Measurements from ENCODE around the gene GOLGA2.
"Not testable (repeated sequence)": the region's sequence is repeated elsewhere in the genome, so short reads cannot be mapped to it uniquely, and the experiment has no call there.

The GOLGA2 gene

DNA sequence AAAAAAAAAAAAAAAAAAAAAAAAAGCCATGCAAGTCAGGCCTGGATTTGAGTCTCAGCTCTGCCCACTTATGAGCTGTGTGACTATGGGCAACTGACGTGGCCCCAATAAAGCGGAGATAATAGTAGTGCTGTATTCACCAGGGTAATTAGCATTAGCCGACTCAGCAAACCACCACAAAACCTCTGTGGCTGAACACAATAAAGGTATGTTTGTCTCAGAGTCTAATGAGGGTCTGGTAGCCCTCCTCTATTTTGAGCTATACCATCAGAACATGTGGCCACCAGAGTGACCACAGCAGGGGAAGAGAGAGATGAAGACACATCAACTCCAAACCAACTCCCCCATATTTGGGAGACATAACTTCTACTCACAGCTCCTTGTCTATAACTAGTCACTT is 16.2 kb upstream of the GOLGA2 start:
- DNase-seq (ENCODE audit: low read depth): no peak

DNA sequence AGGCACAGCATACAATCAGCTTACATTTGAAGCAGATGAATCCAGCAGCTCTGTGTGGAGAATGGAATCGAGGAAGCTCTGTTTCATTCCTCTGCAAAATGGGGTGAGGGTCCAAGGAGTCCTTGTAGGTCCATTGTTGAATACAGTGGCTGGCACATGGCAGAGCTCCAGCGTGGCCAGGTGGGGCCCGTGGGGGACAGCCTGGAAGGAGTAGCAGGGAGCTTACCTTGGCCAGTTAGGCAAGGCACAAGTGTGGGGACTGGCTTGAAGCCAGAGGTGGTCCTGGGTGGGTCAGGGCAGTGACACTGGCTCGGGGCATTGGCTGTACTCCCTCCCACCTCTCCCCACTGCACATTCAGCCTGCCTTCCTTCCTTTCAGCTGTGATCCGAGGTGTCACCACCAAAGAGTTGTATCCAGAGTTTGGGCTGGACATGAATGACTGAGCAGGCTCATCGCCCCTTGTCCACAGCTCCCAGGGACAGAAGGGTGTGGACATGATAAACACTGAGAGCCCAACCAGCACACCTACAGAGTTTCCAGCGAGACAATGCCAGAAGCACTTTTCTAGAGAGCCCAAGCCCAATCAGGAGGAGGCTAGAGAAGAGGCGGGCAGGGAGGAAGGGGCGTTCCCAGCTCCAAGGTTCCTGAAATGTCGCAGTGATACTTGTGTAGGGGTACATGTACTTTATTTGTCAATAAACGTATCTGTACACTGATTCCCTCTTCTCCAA is 12.6 kb upstream of the GOLGA2 start:
- DNase-seq (ENCODE audit: low read depth): no peak

DNA sequence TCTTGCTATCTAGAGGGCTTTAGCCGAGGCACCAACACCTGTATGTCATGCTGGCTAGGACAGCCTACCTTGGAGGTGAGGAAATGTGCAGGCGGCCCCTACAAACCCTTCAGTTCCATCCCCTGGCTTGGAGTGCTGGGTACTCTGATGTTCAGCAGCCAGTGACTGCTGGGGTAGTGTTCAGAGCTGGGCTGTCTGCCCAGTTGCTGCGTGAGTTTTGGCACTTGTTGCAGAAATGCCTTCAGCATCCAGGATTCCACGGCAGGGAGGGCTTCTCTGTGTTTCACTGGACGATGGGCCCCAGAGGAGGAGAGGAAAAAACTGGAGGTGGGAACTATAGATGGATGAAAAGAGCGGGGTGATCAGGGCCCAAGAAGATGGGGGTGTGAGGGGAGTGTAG is 10.6 kb upstream of the GOLGA2 start:
- no peak for DNase-seq (ENCODE audit: low read depth)

DNA sequence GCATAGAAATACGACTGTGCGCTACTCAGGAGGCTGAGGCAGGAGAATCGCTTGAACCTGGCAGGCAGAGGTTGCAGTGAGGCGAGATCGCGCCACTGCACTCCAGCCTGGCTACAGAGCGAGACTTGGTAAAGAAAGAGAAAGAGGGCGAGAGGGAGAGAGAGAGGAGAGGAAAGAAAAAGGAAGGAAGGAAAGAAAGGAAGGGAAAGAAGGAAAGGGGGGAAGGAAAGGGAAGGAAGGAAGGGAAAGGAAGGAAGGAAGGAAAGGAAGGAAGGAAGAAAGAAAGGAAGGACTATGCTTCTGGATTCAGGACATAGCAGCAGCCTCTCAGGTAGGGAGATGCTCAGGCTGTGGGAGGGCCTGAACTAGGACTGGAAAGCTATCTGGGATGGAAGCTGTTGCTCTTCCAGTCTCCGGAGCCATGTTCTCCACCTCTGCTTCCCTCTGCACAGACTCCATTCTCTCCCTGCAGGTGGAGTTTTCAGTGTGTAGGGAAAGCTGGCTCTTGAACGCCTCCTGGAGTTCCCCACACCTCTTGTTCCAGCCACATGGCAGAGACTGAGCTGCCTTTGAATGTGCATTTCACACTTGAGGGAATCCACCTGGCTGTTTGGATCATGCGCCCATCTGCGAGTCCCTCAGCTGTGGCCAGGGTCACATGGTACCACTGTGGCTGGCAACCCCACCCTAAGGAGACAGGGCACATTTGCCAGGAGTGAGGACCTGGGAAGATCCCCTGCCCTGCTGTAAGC is 9.4 kb upstream of the GOLGA2 start:
- DNase-seq (ENCODE audit: low read depth): no peak

DNA sequence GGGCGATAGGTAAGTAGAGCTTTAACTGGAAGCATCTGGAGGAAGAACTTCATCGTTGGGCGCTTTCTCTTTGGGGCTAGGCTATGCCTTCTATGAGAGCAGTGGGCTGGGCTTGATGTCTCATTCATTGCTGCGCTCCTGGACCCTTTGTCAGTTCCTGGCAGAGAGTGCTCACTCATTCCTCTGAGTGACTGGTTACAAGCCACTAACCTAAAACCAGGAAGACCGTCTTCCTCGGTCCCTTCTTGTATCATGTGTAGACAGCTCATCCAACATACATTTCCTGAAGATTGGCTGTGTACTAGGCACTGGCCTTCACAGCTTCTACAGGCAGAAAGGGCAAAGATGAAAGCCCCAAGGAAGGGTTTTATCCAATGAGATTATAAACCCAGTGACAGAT is 6.7 kb upstream of the GOLGA2 start:
- no peak for DNase-seq (ENCODE audit: low read depth)

DNA sequence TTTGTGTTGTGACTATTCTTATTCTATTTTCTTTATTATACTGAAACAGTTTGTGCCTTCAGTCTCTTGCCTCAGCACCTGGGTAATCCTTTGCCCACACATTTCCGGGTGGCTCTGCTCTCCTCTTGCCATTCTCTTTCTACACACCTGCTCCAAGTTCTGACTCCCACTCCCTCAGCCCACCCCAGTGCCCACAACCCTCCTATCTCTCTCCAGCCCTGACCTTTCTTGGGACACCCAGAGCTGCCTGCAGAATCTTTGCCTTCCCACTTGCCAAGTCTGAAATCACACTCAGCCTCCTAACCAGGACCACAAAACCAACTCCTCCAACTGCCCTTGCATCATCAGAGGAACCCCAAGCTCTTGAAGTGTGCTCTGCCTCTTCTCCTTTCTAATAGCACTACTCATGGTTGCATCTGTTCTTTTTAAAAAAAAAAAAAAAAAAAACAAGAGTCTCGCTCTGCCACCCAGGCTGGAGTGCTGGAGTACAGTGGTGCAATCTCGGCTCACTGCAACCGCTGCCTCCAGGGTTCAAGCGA is 4.3 kb upstream of the GOLGA2 start:
- no peak for DNase-seq (ENCODE audit: low read depth)

DNA sequence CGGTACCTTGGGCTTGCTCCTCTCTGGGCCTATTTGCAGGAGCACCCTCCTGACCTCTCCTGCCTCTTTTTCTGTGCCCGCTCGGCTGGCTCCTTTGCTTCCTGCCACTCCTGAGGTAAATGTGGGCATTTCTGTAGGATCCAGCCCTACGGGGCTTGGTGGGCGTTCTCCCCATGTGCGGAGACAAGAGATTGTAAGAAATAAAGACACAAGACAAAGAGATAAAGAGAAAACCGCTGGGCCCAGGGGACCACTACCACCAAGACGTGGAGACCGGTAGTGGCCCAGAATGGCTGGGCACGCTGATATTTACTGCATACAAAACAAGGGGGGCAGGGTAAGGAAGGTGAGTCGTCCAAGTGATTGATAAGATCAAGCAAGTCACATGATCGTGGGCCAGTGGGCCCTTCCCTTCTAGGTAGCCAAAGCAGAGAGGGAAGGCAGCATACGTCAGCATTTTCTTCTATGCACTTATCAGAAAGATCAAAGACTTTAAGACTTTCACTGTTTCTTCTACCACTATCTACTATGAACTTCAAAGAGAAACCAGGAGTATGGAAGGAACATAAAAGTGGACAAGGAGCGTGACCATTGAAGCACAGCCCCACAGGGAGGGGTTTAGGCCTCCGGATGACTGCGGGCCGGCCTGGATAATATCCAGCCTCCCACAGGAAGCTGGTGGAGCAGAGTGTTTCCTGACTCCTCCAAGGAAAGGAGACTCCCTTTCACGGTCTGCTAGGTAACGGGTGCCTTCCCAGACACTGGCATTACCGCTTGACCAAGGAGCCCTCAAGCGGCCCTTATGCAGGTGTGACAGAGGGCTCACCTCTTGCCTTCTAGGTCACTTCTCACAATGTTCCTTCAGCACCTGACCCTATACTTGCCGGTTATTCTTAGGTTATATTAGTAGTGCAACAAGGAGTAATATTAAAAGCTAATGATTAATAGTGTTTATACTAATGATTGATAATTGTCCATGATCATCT is 3.6 kb upstream of the GOLGA2 start:
- not testable (repeated sequence) for DNase-seq (ENCODE audit: low read depth)

DNA sequence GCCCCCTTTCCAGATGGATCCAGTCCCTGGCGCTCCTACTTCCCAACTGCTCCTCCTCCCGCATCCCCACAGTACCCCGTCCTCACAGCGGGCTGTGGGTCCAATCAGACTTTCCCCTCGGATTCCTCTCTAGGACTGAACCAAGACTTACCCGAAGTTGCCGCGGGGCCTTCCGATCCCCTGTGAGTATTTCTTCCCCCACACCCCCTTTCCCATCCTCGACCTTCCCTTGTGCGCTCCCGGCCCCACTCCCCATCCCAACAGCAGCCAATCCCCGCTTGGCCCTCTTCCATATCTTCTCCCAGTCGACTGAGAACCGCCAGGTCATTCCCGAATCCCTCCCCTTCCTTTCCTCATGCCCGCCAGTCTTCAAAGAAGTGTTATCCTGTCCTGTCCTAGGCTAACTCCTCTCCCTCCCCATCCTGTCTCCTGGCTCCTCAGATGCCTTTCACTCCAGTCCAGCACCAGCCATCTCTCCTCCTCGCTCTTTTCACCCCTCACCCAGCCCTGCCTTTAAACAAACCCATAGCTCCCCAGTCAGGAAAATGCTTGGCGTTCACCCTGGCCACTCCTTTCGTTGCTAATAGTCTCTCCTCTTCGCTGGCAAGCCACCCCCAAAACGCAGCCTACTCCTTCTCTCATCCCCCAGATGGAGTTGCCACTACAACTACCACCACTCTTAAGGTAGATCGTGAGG is 915 bp upstream of the GOLGA2 start:
- no peak for DNase-seq (ENCODE audit: low read depth)

DNA sequence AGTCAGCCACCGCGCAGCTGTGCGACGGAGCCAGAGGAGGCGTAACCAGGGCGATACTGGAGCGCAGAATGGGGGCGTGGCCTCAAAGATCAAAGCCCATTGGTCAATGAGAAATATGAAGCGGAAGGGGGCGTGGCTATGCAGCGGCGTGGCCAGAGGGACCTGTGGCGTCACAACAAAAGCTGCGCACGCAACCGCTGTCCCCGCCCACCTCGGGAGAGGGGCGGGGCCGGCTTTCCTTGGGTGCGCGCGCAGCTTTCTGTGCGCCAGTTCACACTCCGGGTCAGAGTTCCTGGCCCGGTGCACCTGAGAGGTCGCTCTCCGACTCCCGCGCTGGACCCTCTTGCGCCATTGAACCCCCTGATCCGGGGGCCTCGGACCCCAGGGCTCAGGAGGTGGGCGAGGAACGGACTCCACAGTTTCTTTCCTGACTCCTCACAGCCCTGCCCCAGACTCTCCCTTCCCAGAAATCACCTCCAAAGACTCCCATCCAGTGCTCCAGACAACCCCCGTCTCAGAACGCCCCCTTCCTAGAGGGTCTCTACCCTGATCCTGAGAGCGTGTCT is 284 bp upstream of the GOLGA2 start, which contains the start of gene SWI5:
Gene SWI5 (plus strand): TSS at position 269 of the 566 bp plus-strand sequence.
- peak; percentile 99 for DNase-seq (ENCODE audit: low read depth)

DNA sequence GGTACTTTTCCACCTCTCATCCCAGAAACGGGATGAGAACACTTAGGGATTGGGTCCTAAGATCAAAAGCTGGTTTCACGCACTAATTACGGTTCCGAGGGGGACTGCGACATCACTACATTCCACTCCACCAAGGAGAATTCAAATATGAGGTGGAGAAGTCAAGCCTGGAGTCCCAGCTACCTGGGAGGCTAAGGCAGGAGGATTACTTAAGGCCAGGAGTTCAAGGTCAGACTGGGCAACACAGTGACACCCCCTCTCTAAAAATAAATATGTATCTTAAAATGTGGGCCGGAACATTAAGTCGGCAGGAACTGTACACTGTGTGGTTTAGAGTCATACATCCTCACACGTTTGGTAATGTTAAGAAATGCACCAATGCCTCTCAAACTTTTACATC is 1.6 kb downstream of the GOLGA2 start:
- no peak for DNase-seq (ENCODE audit: low read depth)

DNA sequence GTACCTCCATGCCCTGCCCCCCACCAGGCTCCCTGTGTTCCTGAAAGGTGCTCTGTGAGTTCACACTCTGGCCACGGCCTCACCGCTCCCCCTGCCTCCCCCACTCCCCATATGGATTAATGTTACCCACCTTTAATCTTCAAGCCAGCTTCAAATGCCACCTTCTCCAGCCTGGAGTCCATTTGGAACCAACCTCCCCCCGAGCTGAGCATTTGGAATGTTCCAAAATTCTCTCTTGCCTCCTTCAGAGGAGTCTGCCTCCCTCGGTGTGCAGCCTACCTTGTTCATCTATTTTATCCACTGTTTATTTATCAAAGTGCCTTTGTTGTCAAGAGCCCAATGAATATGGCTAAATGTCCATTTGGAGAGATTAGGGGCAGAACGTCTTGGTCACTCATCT is 4.3 kb downstream of the GOLGA2 start:
- no peak for DNase-seq (ENCODE audit: low read depth)

DNA sequence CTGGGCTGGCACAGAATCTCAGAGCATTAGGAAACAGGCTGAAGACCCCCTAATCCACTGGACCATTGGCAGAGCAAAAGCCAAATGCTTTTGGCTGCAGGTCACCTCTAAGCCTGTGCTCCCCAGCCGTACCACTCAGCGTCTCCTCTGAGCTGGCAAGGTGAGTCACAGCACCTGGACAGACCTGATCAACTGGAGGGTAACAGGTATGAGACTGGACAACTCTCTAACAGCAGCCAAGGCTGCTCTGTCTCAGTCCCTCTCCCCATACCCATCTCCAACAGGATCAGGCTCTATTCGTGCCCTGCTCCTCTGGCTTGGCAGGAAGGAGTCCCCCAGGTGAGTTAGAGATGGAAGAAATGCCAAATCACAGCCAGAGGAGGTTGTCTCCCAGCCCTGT is 4.7 kb downstream of the GOLGA2 start:
- no peak for DNase-seq (ENCODE audit: low read depth)

DNA sequence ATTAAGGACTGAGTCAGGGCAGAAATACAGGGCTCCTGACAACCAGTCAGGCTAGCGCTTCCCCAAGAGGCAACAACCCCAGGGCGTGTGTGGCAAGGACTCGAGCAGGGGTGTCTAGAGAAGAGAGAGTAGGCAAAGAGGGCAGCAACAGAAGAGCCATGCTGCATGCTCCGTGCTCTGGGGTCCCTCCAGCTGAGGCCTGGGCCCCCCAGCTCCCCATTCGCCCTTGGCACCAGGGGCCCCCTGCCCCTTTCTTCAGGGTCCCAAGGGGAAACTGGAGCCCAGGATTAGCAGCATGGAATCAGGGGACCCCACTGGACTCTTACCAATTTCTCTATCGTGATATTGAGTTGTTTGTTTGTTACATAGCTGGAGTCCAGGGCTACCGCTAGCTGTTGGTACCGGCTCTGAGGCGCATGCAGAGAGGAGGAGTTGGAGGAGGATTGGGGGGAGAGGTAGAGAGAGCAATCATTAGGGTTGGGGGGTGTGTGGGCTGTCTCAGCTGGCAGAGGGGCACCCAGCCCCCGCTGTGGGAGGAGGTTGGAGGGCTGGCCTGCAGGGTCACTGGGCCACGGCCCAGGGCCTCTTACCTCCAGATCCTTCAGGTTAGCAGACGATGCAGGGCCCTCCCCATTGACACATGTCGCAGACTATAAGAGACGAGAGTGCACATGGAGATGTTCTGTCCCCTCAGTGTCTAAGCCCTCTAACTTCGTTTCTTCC is 8.8 kb downstream of the GOLGA2 start:
- no peak for DNase-seq (ENCODE audit: low read depth)

DNA sequence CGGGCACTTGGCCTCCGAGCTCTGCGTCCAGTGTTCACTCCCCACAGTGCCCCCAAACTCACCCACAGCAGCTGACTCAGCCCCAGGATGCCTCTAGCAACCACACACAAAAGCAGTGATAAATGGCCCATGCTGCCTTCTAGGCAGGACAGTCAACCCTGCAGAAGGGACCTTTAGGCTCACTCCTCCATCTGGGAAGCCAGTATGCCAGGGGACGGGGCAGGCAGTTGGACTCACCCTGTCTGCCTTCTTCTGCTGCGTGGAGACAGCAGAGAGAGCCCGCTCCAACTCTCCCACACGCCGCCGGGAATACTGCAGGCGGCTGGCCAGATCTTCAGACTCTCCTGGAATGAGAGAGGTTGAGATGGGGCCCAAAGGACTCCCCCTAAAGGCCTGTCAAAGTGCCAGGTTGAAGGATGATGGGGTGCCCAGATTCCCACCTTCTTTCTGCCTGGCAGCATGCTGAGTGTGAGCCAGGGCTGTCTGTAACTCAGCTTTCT is 10.4 kb downstream of the GOLGA2 start:
- no peak for DNase-seq (ENCODE audit: low read depth)

DNA sequence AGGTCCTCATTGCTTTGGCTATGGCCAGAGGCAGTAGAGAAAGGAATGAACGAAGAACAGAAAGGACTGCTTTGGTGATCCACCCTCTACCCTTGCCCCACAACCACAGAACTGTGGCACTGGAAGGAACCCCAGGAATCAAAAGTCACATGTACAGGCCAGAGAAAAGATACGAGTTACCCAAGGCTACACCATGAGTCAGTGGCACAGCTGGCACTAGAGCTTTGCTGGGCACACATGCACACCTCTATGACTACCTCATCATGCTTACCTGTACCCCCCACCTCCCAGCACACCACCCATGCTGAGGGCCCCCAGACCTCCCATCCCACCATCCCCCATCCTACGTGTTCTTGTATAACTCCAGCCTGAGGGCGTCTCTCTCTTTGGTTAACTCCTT is 13.1 kb downstream of the GOLGA2 start:
- DNase-seq (ENCODE audit: low read depth): no peak

DNA sequence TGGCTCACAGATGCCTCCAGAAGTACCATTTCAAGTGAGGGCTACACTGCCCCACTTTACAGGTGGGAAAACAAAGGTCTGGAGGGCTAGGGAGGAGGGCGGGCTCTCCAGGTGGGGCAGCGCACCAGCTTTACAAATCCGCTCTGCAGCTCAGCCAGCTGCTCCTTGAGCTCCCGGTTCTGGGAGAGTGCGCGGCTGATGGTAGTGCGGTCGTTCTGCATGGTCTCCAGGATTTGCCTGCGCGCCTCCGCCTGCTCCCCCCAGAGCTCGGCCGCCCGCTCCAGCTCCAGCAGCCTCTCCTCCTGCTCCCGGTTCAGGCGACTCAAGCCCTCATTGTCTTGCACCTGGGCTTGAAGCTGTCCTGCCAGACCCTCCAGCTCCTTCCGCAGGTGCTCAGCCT is 15.5 kb downstream of the GOLGA2 start:
- DNase-seq (ENCODE audit: low read depth): no peak

DNA sequence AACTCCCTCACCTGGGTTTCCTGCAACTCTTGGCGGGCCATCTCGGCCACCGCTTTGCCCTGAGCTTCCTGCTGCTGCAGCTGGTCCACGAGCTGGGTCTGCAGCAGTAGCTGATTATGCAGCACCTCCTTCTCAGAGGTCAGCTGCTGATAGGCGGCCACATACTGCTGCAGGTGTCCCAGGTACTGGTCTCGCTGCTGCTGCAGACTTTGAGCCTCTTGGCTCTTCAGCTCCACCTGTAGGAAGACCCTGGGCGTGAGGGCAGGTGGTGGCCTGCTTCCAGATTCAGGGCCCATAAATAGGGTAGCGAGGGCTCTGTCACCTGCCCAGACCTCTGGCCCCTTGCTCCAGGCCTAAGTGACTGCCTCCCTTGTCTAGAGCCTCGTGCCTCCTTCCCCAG is 16.7 kb downstream of the GOLGA2 start:
- DNase-seq (ENCODE audit: low read depth): no peak

DNA sequence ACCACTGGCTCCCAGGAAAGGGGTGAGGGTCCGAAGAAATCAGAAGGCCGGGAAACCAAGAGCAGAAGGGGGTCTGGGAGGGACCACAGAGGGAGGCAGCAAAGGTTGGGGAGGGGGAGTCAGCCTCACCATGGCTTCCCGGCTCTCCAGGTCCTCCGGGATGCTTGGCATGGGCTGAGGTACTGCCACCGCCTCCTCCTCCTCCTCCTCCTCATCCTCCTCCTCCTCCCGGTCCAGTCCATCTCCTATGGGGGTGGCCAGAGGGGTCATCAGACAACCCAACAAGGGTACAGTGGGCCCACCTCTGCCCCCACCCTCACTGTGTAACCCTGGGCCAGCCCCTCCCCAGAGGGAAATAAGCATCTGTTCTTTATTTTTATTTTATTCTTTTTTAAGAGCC is 17.5 kb downstream of the GOLGA2 start:
- no peak for DNase-seq (ENCODE audit: low read depth)

DNA sequence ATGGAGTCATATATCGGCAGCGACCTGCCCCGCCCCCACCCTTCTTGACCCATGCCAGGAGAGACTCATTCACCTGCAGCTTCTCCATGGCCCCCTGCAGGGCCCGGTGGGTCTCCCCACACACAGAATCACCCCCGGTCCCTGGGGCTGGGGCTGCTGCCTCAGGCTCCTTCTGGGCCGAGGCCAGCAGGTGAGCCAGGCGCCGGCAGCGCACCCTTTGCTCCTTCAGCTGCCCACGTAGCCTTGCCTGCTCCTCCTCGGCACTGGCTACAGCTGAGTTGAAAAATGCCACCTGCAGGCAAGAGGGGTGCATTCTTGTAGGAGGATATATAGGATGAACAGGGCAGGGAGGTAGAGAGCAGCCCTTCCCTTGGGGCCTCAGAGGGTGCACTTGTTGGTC is 17.9 kb downstream of the GOLGA2 start:
- no peak for DNase-seq (ENCODE audit: low read depth)

DNA sequence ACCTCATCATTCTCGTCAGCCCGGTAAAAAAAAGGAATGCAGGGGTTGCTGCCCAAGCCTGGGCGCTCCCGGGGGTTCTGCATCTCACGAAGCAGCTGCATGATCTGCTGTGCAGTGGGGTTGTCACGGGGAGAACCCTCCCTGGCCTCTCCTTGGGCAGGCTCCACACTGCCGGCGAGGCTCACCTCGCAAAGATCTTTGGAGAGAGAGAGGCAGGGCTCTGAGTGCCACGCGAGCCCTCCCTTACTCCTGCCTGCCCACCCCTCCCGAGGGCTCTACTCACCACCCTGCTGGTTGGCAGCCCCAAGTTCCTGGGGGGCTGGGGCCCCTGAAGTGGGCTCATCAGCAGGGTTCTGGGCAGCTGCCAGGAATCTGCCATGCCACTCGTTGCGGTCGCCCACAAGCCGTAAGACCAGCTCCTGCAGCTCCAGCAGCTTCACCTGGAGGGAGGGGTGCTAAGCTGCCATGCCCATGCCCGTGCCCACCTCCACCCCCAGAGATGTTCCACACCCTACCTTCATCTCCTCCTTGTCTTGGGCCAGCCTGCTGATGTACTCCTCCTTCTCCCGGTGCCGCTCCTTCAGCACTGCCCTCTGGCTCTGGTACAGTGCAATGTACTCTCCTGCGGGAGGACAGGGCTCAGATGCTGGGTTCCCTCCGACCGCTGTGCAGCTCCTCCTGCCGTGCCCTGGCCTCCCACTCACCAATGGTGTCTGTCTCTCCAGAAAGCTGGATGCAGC is 18.6 kb downstream of the GOLGA2 start:
- no peak for DNase-seq (ENCODE audit: low read depth)
